GM18907 (cell line): ENCODE data around the gene CPNE7.

ENCODE experiments used
- ATAC-seq: cut with Tn5 transposase; IDR thresholded peaks from one replicate; pipeline ENCODE4 v1.9.1; 2021; ENCODE audit warnings: mild to moderate bottlenecking, moderate library complexity; ENCODE audit not compliant: unreplicated experiment

Gene CPNE7

GRCh38 chr16:89575247-89576152 lies at the start of gene CPNE7:
Gene CPNE7 (plus strand): TSS chr16:89575758. CDS start chr16:89575898, 140 bp downstream.
- no peak for ATAC-seq

- ATAC-seq, result no peak
Observed at GRCh38 chr16:89529097-89529496, 46.5 kb upstream of the CPNE7 start.

GRCh38 chr16:89530401-89531381 lies 44.9 kb upstream of the CPNE7 start:
- ATAC-seq, result no peak

GRCh38 chr16:89531821-89532526 lies 43.6 kb upstream of the CPNE7 start:
- ATAC-seq, result no peak

- no peak for ATAC-seq
Observed at GRCh38 chr16:89534252-89534756, 41.3 kb upstream of the CPNE7 start.

- ATAC-seq, result no peak
Observed at GRCh38 chr16:89536371-89536770, 39.2 kb upstream of the CPNE7 start.

GRCh38 chr16:89536886-89537548 lies 38.5 kb upstream of the CPNE7 start:
- ATAC-seq, result no peak

- no peak for ATAC-seq
Observed at GRCh38 chr16:89537549-89537925, 38.0 kb upstream of the CPNE7 start.

GRCh38 chr16:89538286-89538685 lies 37.3 kb upstream of the CPNE7 start:
- ATAC-seq, result no peak

- ATAC-seq, result no peak
Observed at GRCh38 chr16:89540557-89540956, 35.0 kb upstream of the CPNE7 start.

GRCh38 chr16:89541792-89542191 lies 33.8 kb upstream of the CPNE7 start:
- ATAC-seq, result no peak

GRCh38 chr16:89544113-89544512 lies 31.4 kb upstream of the CPNE7 start:
- ATAC-seq, result no peak

- no peak for ATAC-seq
Observed at GRCh38 chr16:89544713-89545043, 30.9 kb upstream of the CPNE7 start.

- no peak for ATAC-seq
Observed at GRCh38 chr16:89545044-89545830, 30.3 kb upstream of the CPNE7 start.

GRCh38 chr16:89545831-89546574 lies 29.6 kb upstream of the CPNE7 start:
- no peak for ATAC-seq

GRCh38 chr16:89546781-89547180 lies 28.8 kb upstream of the CPNE7 start:
- ATAC-seq, result no peak

- ATAC-seq, result no peak
Observed at GRCh38 chr16:89547291-89547690, 28.3 kb upstream of the CPNE7 start.

GRCh38 chr16:89547860-89548259 lies 27.7 kb upstream of the CPNE7 start:
- no peak for ATAC-seq
